SU-DHL-6 (cell line): ENCODE data around the gene BAIAP3.

Experiments used
- H2AFZ ChIP-seq: fragments of 200-600 bp; sonication (generic); 2 replicates; pipeline ENCODE4 v1.6.1; 2014; ENCODE audit warnings: low read depth, mild to moderate bottlenecking, moderate library complexity, mixed read lengths, antibody characterized with exemption, low read length; ENCODE audit not compliant: severe bottlenecking
- H3F3A ChIP-seq: fragments of 200-600 bp; shearing (Covaris generic); 2 replicates; pipeline ENCODE4 v1.6.0; 2016; ENCODE audit warnings: antibody characterized with exemption, mild to moderate bottlenecking; ENCODE audit not compliant: insufficient read depth
- H3K27ac ChIP-seq: fragments of 200-600 bp; sonication (generic); 2 replicates; pipeline ENCODE4 v1.5.1; 2016; ENCODE audit warnings: low read depth, mild to moderate bottlenecking, low read length, moderate library complexity, mixed read lengths
- H3K27me3 ChIP-seq: fragments of 200-600 bp; sonication (generic), shearing (Covaris generic); 2 replicates; pipeline ENCODE4 v1.6.0; 2014; ENCODE audit warnings: mild to moderate bottlenecking, low read length
- H3K36me3 ChIP-seq: fragments of 200-600 bp; sonication (generic); 2 replicates; pipeline ENCODE4 v1.6.1; 2014; ENCODE audit warnings: mild to moderate bottlenecking, low read length, mixed read lengths
- H3K4me2 ChIP-seq: fragments of 300-600, 200-600 bp; shearing (Covaris generic), sonication (generic); 2 replicates; pipeline ENCODE4 v1.6.0; 2014; ENCODE audit warnings: low read length, low read depth, mild to moderate bottlenecking; ENCODE audit not compliant: poor library complexity, severe bottlenecking
- H3K4me3 ChIP-seq: fragments of 200-600 bp; sonication (generic); 2 replicates; pipeline ENCODE4 v1.5.1; 2014; ENCODE audit warnings: antibody characterized with exemption, low read length, mild to moderate bottlenecking, mixed read lengths; ENCODE audit not compliant: insufficient read depth, poor library complexity, severe bottlenecking
- H3K79me2 ChIP-seq: fragments of 200-600 bp; sonication (generic); 2 replicates; pipeline ENCODE4 v1.6.1; 2014; ENCODE audit warnings: mild to moderate bottlenecking, low read length, moderate library complexity; ENCODE audit not compliant: insufficient read depth
- H3K9ac ChIP-seq: fragments of 200-600 bp; sonication (generic); 2 replicates; pipeline ENCODE4 v1.7.0; 2014; ENCODE audit warnings: mild to moderate bottlenecking, low read length
- H3K9me2 ChIP-seq: fragments of 200-600 bp; sonication (generic); replicated peaks from 2 replicates; pipeline ENCODE4 v1.6.1; 2014; ENCODE audit warnings: low read length; ENCODE audit not compliant: insufficient read depth
- H3K9me3 ChIP-seq: fragments of 200-600 bp; sonication (generic); 2 replicates; pipeline ENCODE4 v1.6.1; 2014; ENCODE audit warnings: low read length, mixed read lengths; ENCODE audit not compliant: insufficient read depth
- H4K20me1 ChIP-seq: fragments of 200-600 bp; sonication (generic); 2 replicates; pipeline ENCODE4 v1.6.1; 2014; ENCODE audit warnings: low read depth, mild to moderate bottlenecking, antibody characterized with exemption, low read length, moderate library complexity, mixed read lengths
- CTCF ChIP-seq: fragments of 200-600 bp; sonication (generic); IDR thresholded peaks from one replicate; pipeline ENCODE4 v1.5.1; 2017; ENCODE audit warnings: antibody characterized with exemption, mild to moderate bottlenecking, low read length, moderate library complexity; ENCODE audit not compliant: insufficient read depth, poor library complexity, severe bottlenecking
- EZH2phosphoT487 ChIP-seq: fragments of 200-600 bp; sonication (generic), shearing (Covaris generic); conservative IDR thresholded peaks from 2 replicates; pipeline ENCODE4 v1.6.1; 2018; ENCODE audit warnings: mild to moderate bottlenecking, antibody characterized with exemption, low read length, moderate library complexity, mixed read lengths

BAIAP3 gene

DNA sequence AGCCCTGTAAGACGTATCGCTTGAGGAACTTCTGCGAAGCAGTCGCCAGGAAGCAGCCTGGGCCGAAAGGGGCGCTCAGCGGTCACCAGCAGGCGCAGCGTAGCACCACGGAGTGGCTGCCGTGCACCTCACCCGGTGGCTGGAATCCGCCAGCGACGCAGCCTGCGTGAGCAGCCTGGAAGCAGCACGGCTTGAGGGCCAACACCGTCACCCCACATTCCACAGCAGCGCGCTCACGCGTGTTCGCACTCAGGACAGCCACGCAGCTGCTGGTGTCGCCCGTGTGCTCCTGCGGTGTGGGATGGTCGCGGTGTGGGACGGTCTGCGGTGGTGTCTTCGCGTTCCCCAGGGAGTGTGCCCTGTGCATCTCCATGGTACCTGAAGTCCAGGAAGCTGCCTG lies 14.4 kb upstream of the BAIAP3 start:
- no peak overlapping the region for H3K4me2 ChIP-seq
- no peaks in the 10 kb centered on the region for H3F3A ChIP-seq
- no peaks in the 10 kb centered on the region for H3K9me2 ChIP-seq
- no peaks in the 10 kb centered on the region for H3K27me3 ChIP-seq
- peaks cover 4% of the 10 kb centered on the region; the same call in 1 of the 2 replicates for H3K36me3 ChIP-seq
- peaks cover 30% of the 10 kb centered on the region for H3K79me2 ChIP-seq
- TF ChIP-seq CTCF (no peak), EZH2phosphoT487 (no peak)
- no peaks in the 10 kb centered on the region; the same call in 1 of the 2 replicates for H4K20me1 ChIP-seq
- H3K9ac ChIP-seq = no peak overlapping the region
- no peak overlapping the region for H2AFZ ChIP-seq
- no peak overlapping the region for H3K27ac ChIP-seq
- H3K4me3 ChIP-seq = no peak overlapping the region
- no peaks in the 10 kb centered on the region for H3K9me3 ChIP-seq

DNA sequence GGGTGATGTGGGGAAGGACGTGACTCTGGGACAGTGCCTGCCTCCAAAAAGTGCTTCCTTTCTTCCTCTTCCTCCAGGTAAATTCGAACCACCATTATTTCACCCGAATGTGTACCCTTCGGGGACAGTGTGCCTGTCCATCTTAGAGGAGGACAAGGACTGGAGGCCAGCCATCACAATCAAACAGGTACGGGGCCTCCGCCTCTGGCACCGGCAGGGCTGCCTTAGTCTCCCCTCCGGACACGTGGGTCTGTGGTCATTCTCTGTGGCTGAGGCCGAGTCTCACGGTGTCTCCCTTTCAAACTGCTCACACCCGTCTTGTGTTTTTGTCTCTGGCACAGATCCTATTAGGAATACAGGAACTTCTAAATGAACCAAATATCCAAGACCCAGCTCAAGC lies 13.3 kb upstream of the BAIAP3 start:
- Histone ChIP-seq H3K9ac (no peak overlapping the region), H4K20me1 (no peaks in the 10 kb centered on the region), H3K27me3 (no peaks in the 10 kb centered on the region), H3K79me2 (peaks cover 20% of the 10 kb centered on the region), H3K9me2 (no peaks in the 10 kb centered on the region), H3F3A (0 out of 2 replicates have a peak, but pooled peaks cover 3% of the 10 kb centered on the region), H3K36me3 (peaks cover 4% of the 10 kb centered on the region; the same call in 1 of the 2 replicates), H2AFZ (no peak overlapping the region), H3K9me3 (no peaks in the 10 kb centered on the region), H3K27ac (no peak overlapping the region), H3K4me2 (no peak overlapping the region), H3K4me3 (no peak overlapping the region)
- TF ChIP-seq EZH2phosphoT487 = no peak
- TF ChIP-seq CTCF = no peak

- Histone ChIP-seq H3K36me3 (peaks cover 4% of the 10 kb centered on the region; the same call in 1 of the 2 replicates), H3K4me3 (no peak overlapping the region), H3K4me2 (no peak overlapping the region), H3K27me3 (no peaks in the 10 kb centered on the region), H3K79me2 (peaks cover 13% of the 10 kb centered on the region), H3F3A (0 out of 2 replicates have a peak, but pooled peaks cover 4% of the 10 kb centered on the region), H3K9ac (no peak overlapping the region), H4K20me1 (no peaks in the 10 kb centered on the region), H2AFZ (no peak overlapping the region), H3K9me3 (no peaks in the 10 kb centered on the region), H3K9me2 (no peaks in the 10 kb centered on the region), H3K27ac (no peak overlapping the region)
- TF ChIP-seq EZH2phosphoT487 (no peak), CTCF (no peak)
Measured at GRCh38 chr16:1320658-1321240, 12.7 kb upstream of the BAIAP3 start.
